Keratinocyte (primary cell): ENCODE data around the gene F9.

ENCODE experiments used
- EZH2 ChIP-seq: IDR thresholded peaks from one replicate; pipeline ENCODE4 v1.6.1; 2012; ENCODE audit warnings: inconsistent platforms, mild to moderate bottlenecking, low read length, moderate library complexity
- TF ChIP-seq, protein P1 (sequence below), 3 experiments: IDR thresholded peaks in 1 of 3; conservative IDR thresholded peaks in 1 of 3; optimal IDR thresholded peaks in 1 of 3; 2 replicates in 2 of 3; 3 replicates in 1 of 3; pipeline versions ENCODE3 to v1.5.1; 2011; ENCODE audit warnings: low read length in 3 of 3, mild to moderate bottlenecking in 3 of 3, moderate library complexity in 2 of 3, control low read depth in 1 of 3, inconsistent platforms in 1 of 3; ENCODE audit not compliant: insufficient read depth in 2 of 3; ENCODE audit errors: extremely low read depth in 1 of 3

- TF ChIP-seq, protein P1, sequence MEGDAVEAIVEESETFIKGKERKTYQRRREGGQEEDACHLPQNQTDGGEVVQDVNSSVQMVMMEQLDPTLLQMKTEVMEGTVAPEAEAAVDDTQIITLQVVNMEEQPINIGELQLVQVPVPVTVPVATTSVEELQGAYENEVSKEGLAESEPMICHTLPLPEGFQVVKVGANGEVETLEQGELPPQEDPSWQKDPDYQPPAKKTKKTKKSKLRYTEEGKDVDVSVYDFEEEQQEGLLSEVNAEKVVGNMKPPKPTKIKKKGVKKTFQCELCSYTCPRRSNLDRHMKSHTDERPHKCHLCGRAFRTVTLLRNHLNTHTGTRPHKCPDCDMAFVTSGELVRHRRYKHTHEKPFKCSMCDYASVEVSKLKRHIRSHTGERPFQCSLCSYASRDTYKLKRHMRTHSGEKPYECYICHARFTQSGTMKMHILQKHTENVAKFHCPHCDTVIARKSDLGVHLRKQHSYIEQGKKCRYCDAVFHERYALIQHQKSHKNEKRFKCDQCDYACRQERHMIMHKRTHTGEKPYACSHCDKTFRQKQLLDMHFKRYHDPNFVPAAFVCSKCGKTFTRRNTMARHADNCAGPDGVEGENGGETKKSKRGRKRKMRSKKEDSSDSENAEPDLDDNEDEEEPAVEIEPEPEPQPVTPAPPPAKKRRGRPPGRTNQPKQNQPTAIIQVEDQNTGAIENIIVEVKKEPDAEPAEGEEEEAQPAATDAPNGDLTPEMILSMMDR (optimal IDR thresholded peaks at IDR 0.05 in 1 of 3, IDR thresholded peaks at IDR 0.05 in 1 of 3, conservative IDR thresholded peaks at IDR 0.05 in 1 of 3; ENCODE audit: extremely low read depth in 1 of 3, insufficient read depth in 2 of 3, low read length in 3 of 3): no peak
- TF ChIP-seq EZH2: no peak
These were observed 32.7 kb downstream of the F9 start for GRCh38 chrX:139563251-139563650.
